ENCODE measurements around the gene PLXNA4. TPM values are rescaled to one million over a fixed set of nuclear protein-coding genes. Genes with fewer than 3 reads are reported as not detected.

Gene PLXNA4
- total RNA-seq, 2 donors from 2014 or later = 1.4 to 2.3 TPM

DNA sequence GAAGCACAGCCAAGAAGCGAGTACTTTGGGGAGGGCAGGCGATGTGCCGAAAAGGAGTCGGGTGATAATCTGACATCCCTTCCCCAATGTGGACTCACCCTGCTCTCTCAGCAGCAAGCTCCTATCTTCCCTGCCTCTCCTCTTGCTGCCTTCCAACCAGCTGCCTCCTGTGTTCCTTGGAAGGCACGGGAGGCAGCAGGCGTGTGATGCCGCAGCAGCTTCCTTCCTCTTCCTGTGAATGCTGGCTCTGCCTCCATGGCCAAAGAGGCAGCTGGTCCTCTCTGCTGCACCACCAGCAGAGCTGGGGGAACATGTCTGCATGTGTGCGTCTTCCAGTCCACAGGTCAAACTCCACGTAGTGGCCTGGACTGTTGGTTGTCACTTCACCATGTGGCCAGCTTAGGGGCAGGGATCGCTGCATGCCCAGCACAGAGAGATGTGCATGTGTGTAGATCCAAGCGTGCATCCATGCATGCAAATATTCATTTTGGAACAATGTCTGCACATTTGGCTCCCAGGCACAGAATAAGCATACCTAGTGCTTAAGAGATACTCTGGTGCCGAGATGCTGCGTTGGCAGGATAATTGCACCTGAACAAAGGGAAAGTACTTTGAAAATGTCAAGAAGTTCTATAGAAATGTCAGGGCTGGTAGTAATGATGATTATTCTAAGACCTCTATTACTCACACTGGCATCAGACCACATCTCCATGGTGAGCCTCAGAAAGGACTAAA lies 499.8 kb downstream of the PLXNA4 start:
- Mint-ChIP-seq H3K4me3 (no peak overlapping the region), H3K36me3 (ENCODE audit: low read depth) (no peaks in the 10 kb centered on the region), H3K27ac (no peak overlapping the region), H3K4me1 (no peaks in the 10 kb centered on the region), H3K9me3 (no peaks in the 10 kb centered on the region), H3K27me3 (peaks cover 25% of the 10 kb centered on the region)
- ATAC-seq (replicated peaks) = no peak

DNA sequence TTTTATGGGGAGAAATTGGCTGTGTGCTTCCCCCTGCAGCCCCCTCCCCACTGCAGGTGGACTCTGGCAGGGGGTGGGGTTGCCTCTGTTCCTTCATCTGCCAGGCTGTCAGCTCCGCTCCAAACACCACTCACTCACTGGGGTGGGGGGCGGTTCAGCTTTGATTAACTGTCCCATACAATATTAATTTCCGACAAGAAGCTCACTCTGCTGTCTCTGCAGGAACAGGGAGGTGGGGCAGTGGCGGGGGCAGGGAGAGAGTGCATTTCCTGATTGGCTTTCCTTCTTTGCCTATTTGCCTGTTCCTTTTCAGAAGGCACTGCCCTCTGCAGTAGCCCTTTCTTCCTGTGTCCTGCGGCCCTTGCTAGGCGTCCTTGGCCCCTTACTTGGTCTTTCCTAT lies 500.8 kb downstream of the PLXNA4 start:
- Mint-ChIP-seq H3K4me3 (no peak overlapping the region), H3K36me3 (ENCODE audit: low read depth) (no peaks in the 10 kb centered on the region), H3K4me1 (no peaks in the 10 kb centered on the region), H3K27me3 (peaks cover 23% of the 10 kb centered on the region), H3K9me3 (no peaks in the 10 kb centered on the region), H3K27ac (no peak overlapping the region)
- no peak for ATAC-seq (replicated peaks)

DNA sequence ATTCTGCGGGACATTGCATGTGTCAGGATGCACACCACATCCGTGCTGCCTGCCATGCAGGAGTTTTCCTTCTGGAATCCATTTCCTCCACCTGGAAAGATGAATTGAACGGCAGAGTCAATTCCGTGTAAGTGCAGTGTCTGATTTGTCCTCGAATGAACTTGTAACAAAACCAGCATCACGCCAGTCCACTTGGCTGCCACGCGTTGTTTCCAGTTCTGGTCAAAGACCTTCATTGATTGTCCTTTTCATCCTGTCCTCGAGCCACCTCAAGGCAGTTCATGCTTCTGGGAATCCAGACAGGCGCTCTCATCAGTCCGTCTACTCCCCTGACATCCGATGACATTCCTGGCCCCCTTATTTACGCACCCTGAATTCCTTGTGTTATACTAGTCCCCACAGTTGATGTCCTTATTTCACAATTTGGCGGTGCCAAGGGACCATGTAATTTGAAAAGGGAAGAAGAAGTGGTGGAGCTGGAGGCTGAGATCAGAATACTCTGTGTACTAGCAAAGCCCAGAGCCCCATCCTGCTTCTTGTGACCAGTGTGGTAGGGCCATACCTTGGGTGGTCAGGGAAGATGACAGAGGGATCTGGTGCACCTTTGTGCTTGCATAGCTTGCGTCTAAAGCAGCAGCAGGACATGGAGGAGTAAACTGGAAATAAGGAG lies 502.2 kb downstream of the PLXNA4 start:
- no peaks in the 10 kb centered on the region for H3K36me3 Mint-ChIP-seq (ENCODE audit: low read depth)
- no peak overlapping the region for H3K27ac Mint-ChIP-seq
- no peaks in the 10 kb centered on the region for H3K4me1 Mint-ChIP-seq
- no peak for ATAC-seq (replicated peaks)
- no peaks in the 10 kb centered on the region for H3K9me3 Mint-ChIP-seq
- peaks cover 13% of the 10 kb centered on the region for H3K27me3 Mint-ChIP-seq
- H3K4me3 Mint-ChIP-seq = no peak overlapping the region

Measured in activated T-helper 17 cell treated with anti-CD3 and anti-CD28 coated beads, Interleukin-2, amount 50 U/mL, for 72 hours (primary cell).